Activated CD8-positive, alpha-beta memory T cell treated with anti-CD3 and anti-CD28 coated beads, Interleukin-2, amount 50 U/mL, for 48 hours (primary cell): Measurements from ENCODE around the gene NEU3.
"Not testable (repeated sequence)": the region's sequence is repeated elsewhere in the genome, so short reads cannot be mapped to it uniquely, and the experiment has no call there.

ENCODE experiments used
- DNase-seq: peaks from one replicate; pipeline ENCODE4 v3.0.0-alpha.2; 2020

NEU3 gene

DNA sequence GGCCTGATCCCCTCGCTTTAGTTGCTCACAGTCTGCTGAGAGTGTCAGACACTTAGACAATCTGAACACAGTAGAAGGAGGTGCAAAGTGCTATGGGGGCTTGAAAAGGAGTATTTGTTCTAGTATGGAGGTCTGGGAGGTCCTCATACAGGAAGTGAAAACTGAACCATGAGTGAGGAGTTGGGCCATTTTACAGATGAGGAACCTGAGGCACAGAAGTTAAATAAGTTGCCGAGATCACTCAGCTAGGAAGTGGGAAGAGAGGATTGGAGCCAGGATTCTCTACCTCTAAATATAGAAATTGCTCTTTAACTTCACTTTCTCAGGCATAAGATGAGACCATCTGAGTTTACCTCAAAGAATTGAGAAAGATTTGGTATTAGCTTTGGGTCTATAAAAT lies 4.0 kb upstream of the NEU3 start:
- no peak for DNase-seq

- DNase-seq: no peak
Observed at GRCh38 chr11:74989260-74989638, 516 bp downstream of the NEU3 start.

GRCh38 chr11:74990150-74990549 lies 1.4 kb downstream of the NEU3 start:
- not testable (repeated sequence) for DNase-seq

DNA sequence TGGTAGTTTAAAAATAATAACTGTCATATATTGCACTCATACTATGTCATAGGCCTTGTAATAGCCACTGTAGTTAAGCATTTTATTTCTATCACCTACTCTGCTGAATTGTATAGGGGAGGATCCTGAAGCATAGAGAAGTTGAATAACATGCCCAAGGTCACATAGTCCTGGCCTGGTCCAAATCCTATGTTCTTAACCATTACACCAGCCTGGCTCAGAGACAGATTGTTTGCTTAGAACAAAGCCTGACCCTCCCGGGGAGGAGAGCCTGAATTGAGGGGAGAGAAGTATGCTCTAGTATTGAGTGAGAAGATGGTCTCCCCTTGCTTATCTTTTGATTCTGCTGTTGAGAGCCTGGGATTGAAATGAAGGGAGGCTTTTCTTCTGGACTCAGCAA lies 2.2 kb downstream of the NEU3 start:
- DNase-seq: no peak

DNA sequence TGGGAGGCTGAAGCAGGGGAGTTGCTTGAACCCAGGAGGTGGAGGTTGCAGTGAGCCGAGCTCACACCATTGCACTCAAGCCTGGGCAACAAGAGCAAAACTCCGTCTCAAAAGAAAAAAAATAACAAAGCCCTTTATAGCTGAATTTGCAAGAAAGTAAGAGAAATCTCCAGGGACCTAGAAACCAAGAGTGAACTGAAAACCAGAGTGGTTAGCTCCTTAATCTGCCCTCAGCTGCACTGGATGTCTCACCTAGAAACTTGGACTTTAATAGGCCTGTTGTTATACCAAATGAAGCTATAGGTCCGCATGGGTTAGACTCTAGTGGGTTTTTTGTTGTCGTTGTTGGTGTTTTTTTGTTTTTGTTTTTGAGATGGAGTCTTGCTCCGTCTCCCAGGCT lies 4.1 kb downstream of the NEU3 start:
- DNase-seq: no peak

DNA sequence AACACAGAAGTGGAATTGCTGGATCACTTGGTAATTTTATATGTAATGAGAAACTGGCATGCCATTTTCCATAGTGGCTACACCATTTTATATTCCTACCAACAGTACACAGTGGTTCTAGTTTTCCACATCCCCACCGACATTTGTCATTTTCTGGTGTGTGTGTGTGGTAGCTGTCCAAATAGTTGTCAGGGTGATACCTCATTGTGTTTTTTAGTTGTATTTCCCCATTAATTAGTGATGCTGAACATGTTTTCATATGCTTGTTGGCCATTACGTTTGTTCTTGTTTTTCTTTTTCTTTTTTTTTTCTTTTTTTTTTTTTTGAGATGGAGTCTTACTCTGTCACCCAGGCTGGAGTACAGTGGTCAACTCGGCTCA lies 12.2 kb downstream of the NEU3 start:
- no peak for DNase-seq

- DNase-seq: no peak
Observed at GRCh38 chr11:75001686-75002085, 13.0 kb downstream of the NEU3 start.

DNA sequence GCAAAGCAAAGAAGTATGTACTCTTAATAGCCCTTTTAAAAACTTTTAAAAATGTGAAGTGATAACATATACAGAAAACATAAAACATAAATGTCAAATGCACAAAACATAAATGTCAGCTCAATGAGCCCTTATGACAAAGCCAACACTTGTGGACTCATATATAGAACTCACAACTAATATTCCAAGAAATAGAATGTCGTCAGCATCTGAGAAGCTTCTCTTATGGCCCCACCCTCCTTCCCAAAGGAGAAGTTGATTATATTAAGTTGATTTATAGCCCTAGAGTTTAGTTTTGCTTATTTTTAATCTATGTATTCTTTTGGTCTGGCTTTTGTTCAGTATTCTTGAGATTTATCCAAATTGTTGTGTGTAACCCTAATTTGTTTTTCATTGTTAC lies 13.8 kb downstream of the NEU3 start:
- DNase-seq: no peak

DNA sequence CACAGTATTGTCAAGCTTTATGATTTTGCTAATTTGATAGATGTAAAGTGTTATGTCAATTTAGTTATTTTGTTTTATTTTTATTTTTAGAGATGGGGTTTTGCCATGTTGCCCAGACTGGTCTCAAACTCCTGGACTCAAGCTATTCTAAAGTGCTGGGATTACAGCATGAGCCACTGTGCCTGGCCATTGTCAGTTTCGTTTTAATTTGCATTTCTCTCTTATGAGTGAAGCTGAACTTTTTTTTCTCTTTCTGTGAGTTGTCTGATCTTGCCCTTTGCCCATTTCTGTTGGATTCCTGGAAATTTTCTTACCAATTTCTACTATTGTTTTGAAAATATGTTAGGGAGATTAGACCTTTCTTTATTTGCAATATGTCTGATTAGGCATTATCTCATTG lies 15.5 kb downstream of the NEU3 start:
- no peak for DNase-seq

- DNase-seq: no peak
Observed at GRCh38 chr11:75011357-75011756, 22.6 kb downstream of the NEU3 start.

GRCh38 chr11:75011872-75012271 lies 23.1 kb downstream of the NEU3 start:
- DNase-seq: no peak

DNA sequence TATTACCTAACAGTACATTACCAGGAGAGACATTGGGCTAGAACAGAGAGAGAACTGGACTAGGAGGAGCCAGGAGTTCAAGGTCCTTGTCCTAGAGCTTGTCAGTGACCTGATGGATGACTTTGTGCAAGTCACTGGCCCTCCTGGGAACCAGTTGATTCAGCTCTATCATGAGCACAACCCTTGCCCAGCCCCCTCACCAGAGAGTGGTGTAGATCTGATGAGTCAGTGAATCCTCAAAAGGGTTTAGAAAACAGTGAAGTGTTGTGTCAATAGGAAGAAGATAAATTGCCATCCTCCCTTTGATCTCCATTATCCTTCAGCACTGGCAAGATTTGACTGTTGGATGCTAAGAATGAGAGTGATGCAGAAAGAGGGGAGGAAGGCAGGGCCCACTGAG lies 24.3 kb downstream of the NEU3 start:
- DNase-seq: no peak

GRCh38 chr11:75014129-75014528 lies 25.4 kb downstream of the NEU3 start:
- DNase-seq: no peak

- not testable (repeated sequence) for DNase-seq
Observed at GRCh38 chr11:75019200-75019599, 30.5 kb downstream of the NEU3 start.

DNA sequence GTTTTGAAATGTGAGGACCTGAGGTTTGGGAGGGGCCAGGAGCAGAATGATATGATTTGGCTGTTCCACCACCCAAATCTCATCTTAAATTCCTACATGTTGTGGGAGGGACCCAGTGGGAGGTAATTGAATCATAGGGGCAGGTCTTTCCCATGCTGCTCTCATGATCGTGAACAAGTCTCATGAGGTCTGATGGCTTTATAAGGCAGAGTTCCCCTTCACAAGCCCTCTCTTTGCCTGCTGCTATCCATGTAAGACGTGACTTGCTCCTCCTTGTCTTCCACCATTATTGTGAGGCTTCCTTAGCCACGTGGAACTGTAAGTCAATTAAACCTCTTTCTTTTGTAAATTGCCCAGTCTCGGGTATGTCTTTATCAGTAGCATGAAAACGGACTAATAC lies 31.6 kb downstream of the NEU3 start:
- DNase-seq: not testable (repeated sequence)

DNA sequence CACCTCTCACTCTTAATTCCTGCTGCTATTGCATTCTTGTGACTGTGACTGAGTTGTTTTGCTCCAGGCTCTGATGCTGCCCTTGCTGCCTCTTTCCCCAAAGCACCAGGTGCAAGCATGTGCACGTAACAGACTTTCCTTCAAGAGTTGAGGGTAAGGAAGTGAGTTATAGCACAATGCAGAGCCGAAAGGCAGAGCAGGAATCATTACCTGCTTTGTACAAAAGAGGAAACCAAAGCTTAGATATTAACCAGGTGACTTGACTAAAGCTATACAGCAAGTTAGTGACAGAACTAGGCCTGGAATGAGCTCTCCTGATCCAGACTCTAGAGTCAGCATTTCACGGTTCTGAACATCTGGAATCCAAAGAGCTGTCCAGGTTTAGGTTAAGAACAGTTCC lies 33.6 kb downstream of the NEU3 start:
- no peak for DNase-seq

GRCh38 chr11:75022759-75023396 lies 34.1 kb downstream of the NEU3 start:
- DNase-seq: peak; percentile 88

DNA sequence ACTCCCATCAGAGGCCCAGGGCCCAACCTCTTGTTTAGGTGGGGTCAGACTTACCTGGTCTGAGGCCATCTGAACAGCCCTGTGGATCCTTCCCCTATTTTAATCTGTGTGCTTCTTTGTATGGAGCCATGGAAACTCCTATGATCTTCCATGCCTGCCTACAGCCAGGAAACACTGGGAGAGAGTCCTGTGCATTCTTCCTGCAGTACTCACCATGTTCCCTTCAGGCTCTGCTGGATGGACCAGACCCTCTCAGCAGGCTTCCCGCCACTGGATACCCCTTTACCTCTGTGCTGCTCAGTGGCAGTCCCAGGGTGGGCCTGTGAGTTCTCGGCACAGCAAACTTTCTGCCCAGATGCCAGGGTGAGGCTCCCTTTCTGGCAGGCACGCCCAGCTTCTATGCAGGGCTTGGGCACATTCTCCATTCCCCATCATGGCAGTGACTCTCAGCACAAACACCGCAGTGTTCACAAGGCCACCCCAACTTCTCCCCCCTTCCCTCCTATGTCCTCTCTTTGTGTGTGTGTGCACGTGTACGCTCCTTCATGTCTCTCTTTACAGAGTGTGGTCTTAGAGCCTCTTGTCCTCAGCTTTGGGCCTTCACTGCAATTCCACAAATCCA lies 34.8 kb downstream of the NEU3 start:
- no peak for DNase-seq

- no peak for DNase-seq
Observed at GRCh38 chr11:75024068-75024449, 35.3 kb downstream of the NEU3 start.

- DNase-seq: no peak
Observed at GRCh38 chr11:75024764-75025211, 36.1 kb downstream of the NEU3 start.

DNA sequence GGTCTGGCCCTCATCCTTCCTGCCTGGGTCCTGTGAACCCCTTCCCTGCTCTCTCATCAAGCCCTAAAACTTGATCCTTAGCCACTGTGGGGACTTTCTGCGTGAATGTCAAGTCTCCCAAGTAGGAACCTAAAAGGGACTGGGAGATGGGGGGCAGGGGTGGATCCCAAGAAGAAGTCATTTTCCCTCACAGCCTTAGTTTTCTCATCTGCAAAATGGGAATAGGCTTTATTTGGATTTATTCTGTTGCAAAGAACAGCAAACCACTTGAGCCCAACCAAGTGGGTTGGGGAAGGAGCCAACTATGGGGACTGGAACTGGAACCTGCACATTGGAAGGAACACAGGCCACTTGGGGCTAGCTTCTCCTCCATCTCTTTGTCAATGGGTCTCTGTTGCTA lies 36.8 kb downstream of the NEU3 start:
- DNase-seq: no peak

- DNase-seq: no peak
Observed at GRCh38 chr11:75028321-75028720, 39.6 kb downstream of the NEU3 start.

- DNase-seq: no peak
Observed at GRCh38 chr11:75028724-75029123, 40.0 kb downstream of the NEU3 start.

GRCh38 chr11:75029836-75030631 lies 41.3 kb downstream of the NEU3 start:
- DNase-seq: no peak
